HG02642 (cell line): Measurements from ENCODE around the gene TRRAP.

Source experiments
- ATAC-seq: cut with Tn5 transposase; IDR thresholded peaks from one replicate; pipeline ENCODE4 v1.9.1; 2021; ENCODE audit warnings: mild to moderate bottlenecking; ENCODE audit not compliant: unreplicated experiment, poor library complexity

The TRRAP gene

GRCh38 chr7:98935811-98936210, 57.5 kb downstream of the TRRAP start:
- ATAC-seq, result no peak

GRCh38 chr7:98943336-98943735, 65.0 kb downstream of the TRRAP start:
- ATAC-seq, result no peak

- no peak for ATAC-seq
These were observed 66.1 kb downstream of the TRRAP start for GRCh38 chr7:98944386-98944785.

- ATAC-seq, result no peak
These were observed 67.5 kb downstream of the TRRAP start for GRCh38 chr7:98945852-98946251.

GRCh38 chr7:98946389-98946788, 68.1 kb downstream of the TRRAP start:
- no peak for ATAC-seq

- ATAC-seq, result no peak
These were observed 71.2 kb downstream of the TRRAP start for GRCh38 chr7:98949336-98950044.

GRCh38 chr7:98955992-98956391, 77.7 kb downstream of the TRRAP start:
- no peak for ATAC-seq

- ATAC-seq, result no peak
These were observed 78.1 kb downstream of the TRRAP start for GRCh38 chr7:98956469-98956868.

- ATAC-seq, result no peak
These were observed 78.6 kb downstream of the TRRAP start for GRCh38 chr7:98956937-98957336.

- no peak for ATAC-seq
These were observed 79.4 kb downstream of the TRRAP start for GRCh38 chr7:98957766-98958165.

GRCh38 chr7:98958968-98959367, 80.6 kb downstream of the TRRAP start:
- ATAC-seq, result no peak

GRCh38 chr7:98963305-98963704, 85.0 kb downstream of the TRRAP start:
- ATAC-seq, result no peak

- no peak for ATAC-seq
These were observed 86.3 kb downstream of the TRRAP start for GRCh38 chr7:98964596-98964995.

- no peak for ATAC-seq
These were observed 90.3 kb downstream of the TRRAP start for GRCh38 chr7:98968621-98969020.

- ATAC-seq, result no peak
These were observed 91.1 kb downstream of the TRRAP start for GRCh38 chr7:98969386-98969785.

- ATAC-seq, result no peak
These were observed 91.8 kb downstream of the TRRAP start for GRCh38 chr7:98970016-98970615.

GRCh38 chr7:98970805-98971204, 92.5 kb downstream of the TRRAP start:
- ATAC-seq, result no peak

GRCh38 chr7:98974205-98974604, 95.9 kb downstream of the TRRAP start:
- ATAC-seq, result no peak

- no peak for ATAC-seq
These were observed 96.8 kb downstream of the TRRAP start for GRCh38 chr7:98974906-98975816.

GRCh38 chr7:98976396-98977185, 98.3 kb downstream of the TRRAP start:
- ATAC-seq, result no peak
